Middle frontal gyrus (tissue), 1 donor: ENCODE measurements around the gene HCRT.
A peak's percentile ranks its signal among the peaks of the same experiment; 100 is the strongest.
"Not testable (repeated sequence)": the region's sequence is repeated elsewhere in the genome, so short reads cannot be mapped to it uniquely, and the experiment has no call there.

Experiments
- DNase-seq: peaks from one replicate; pipeline ENCODE4 v3.0.0-alpha.2; 2015; ENCODE audit warnings: low spot score; ENCODE audit errors: extremely low spot score

HCRT gene

DNA sequence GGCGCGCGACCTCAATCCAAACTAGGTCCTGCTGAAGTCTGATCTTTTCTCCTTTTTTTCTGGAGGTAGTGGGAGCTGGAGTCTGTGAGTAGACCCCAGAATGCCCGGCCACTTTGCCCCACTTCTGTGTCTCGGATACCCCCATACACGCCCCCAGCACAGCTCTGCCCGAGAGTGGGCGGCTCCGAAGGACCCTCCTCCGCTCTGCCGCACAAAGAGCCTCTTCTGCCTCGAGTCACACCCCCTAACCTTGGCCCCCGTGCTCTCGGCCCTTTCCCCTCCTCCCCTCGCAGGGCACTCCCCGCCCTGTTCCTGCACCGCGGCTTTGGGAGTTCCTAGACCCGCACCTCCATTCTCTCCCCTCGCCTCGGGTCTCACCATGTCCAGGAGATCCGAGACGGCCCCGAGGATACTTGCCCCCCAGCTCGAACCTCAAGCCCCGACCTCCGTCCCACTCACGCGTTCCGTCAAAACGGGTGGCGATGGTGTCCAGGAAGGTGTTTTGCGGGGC, 4.8 kb downstream of the HCRT start:
- no peak for DNase-seq

DNA sequence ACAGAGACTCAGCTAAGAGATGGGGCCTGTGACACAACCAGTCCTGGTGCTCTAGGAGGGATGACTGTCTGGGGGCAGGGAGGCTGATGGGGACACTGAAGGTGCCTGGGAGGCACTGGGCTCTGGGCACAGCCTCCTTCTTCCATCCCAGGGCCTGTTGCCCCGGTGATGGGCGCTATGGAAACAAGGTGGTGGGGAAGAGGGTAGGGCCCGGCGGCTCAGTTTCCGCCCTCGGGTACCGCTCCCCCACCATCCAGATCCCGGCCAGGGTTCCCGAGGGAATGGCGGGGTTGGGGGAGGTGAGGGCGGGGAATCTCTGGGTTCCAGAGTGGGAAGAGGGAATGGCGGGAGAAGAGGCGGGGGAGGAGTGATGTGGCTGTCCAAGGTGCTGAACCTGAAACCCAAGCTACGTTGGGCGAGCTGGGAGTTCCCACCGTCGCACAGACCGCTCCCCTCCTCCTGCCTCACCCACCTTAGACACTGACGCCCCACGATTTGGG, 5.3 kb downstream of the HCRT start:
- DNase-seq = no peak

DNA sequence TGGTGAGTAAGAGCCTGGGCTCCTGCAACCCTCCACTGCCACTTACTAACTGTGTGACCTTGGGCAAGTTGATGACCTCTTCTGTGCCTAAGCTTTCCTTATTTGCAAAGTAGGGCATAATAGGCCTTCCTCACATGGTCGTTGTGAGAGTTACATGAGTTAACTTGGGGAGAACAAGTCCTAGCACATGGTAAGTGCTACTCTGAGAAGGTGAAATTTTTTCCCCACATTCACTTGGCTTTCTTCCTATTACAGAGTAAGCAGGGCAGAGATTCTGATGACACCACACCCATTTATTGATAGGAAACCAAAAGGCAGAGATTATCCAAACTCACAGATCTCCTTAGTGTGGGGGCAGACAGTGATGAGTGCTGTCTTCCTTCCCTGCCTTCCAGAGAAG, 5.9 kb downstream of the HCRT start:
- no peak for DNase-seq

DNA sequence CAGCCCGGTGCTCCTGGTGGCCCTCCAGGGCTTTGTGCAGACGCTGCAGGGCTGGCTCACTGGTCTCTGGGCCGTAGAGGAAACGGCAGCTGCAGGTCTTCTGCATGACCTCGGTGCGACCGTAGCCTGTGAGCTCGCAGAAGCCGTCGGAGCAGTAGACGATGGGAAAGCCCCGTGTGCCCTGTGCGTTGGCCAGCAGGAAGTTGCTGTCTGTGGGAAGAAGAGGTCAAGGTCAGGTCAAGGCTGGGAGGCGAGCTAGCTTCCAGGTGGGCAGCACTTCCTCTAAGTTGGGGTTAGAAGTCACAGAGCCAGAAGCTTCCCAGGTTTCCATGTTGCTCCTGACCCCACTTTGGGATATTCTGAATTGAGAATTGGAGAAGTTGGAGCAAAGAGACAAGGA, 6.4 kb downstream of the HCRT start:
- no peak for DNase-seq

DNA sequence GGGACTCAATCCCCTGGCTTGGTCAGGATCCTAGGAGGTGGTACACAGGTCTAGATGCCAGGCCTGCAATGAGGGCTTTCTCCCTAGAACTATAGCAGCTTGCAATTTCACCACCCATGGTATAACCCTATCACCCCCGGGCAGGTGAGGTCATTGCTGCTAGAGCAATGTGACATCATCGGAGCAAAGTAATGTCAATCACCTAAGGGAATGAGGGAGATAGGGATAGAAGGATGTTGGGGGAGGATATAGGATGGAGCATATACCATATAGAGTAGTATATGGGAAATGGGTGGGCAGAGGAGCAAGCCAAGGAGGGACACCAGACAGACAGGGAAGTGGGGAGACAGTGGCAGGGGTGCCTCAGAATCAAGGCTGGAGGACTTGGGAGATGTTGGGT, 7.6 kb downstream of the HCRT start:
- DNase-seq = no peak

DNA sequence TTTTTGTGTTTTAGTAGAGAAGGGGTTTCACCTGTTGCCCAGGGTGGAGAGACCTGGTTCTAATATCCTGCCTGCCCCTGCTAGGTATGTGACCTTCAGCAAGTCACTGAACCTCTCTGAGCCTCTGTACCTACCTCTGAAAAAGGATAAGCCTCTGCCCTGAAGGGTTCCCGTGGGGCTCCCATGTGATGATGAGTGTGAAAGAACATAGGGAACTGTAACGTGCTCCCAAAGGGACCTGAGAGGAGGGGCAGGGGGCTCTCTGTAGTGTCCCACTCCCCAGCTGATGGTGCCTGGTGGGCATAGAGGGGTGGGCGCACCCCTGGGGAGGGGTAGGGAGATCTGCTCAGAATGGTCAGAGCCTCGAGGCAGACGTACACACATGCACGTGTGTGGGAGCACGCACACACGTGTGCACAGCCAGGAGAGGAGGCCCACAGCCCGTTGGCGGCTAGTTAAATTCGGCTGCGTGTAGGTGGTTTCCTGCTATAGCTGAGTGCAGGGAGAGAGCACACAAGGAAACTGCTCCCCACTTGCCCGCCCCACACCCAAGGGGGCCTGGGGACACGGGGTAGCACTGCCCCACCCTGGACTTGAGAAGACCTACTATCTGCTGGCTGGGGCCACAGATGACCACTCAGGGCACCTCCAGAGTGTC, 11.0 kb downstream of the HCRT start:
- peak; percentile 50 for DNase-seq

DNA sequence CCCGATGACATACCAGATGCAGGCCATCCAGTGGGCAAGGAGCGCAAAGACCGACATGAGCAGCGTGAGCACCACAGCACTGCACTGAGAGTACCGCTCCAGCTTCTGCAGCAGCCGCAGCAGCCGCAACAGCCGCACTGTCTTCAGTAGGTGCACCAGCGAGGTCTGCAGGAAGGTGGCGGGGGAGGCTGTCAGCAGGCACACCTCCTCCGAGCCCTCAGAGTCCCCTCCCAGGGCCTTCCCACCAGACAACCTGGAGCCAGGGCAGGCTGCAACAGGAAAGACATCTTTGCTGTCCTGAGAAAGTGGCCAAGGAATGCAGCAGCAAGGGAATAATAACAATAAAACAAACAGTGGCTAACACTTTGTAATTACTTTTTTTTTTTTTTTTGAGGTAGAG, 13.4 kb downstream of the HCRT start:
- DNase-seq = no peak

DNA sequence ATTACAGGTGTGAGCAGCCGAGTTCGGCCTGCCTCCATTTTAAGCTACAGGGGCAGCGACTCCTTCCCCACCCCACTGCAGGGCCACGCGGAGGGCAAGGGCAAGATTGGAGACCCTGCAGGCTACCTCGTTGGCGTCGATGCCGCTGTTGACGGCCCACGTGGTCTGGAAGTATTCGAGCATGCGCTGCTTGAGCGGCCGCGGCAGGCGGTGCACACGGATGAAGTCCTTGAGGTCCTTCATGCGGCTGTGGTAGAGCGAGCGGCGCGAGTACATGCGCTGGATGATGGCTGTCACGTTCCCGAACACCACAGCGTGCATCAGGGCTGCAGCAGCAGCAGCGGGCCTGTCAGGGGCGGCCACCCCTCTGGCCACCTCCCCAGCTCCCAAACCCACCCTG, 15.9 kb downstream of the HCRT start:
- DNase-seq = no peak

DNA sequence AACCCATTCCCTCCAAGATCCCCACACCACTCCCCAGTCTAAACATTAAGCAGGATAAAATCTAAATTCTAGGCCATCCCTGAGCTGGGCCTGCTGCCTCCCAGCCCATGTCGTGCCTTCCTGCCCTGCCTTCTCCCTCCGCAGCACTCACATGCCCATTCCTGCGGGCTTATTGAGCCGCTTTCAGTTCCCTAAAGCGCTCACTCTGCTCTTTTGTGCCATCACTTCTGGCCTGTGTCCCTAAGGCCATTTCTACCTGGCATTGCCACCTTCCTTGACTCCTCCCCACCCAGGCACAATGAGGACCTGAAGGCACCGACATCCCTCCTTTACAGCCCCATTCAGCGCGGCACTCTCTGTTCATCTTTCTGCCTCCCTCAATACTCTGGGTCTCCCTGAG, 17.4 kb downstream of the HCRT start:
- DNase-seq = no peak

DNA sequence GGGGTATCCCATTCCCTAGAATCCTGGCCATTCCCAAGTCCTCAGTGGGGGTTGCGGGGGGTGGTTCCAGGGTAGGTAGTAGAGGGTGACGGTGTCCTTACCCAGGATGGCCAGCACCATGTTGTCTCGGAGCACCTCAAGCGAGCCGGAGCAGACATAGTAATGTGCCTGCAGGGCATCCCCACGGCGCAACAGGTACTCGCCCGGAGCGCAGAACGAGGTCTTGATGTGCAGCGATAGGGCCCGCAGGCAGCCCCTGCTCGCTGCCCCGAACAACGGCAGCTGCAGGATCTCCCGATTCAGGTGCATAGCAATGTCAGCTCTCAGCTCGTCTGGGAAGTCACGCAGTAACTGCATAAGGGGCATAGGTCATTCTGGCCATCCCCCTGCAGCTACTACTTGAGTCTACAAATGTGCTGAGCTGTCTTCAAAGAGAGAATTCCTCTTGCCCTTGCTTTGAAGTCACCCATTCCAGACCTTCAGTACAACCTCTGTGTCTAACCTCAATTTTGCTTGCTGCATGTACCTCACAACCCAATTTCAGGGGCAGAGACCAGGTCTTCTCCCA, 19.0 kb downstream of the HCRT start:
- no peak for DNase-seq

DNA sequence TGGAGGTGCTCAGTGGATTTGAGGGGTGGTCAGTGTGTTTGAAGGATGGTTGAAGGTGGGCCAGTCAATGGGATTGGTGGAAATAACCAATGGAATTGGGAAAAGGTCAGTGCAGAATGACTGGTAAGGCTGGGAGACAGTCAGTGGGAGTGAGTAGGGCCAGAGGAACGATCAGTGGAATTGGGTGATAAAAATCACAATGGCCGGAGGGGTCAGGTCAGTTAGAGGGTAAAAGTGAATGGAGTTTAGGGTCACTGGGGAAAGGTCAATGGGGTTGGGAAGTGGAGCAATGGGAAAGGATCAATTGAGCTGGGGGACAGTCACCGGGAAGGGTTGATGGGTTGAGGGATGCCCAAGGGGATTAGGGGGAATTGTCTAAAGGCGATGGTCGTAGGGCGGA, 19.5 kb downstream of the HCRT start:
- no peak for DNase-seq

DNA sequence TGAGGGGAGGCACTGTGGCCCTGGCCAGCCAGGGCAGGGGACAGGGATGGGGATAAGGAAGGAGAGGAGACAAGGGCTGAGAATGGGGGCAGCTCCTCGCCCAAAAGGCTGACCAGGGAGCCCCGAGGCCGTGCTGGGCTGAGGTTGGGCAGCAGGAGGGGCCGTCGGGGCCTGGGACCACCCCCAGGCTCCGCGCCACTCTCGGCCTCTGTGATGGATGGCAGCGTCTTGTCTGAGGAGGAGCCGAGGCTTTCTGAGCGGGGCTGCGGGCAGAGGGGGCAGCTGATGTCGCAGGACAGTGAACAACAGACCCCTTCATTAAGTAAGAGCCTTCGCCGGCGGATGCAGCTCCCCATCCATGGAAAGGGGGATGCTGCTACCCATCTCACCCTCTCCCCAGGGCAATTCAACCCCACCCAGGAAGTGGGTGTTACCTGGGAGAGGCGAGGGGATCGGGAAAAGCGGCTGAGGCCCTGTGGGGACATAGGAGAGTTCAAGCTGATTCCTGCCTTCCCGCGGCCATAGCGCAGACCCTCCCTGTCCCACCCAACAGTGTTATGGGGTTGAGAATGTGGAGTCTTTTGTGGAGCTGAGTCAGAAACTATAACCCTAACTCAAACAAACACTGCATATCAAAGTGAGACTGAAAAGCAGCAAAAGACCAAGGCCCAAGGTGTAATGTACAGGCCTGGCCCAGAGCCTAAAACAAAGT, 21.4 kb downstream of the HCRT start:
- DNase-seq = no peak

DNA sequence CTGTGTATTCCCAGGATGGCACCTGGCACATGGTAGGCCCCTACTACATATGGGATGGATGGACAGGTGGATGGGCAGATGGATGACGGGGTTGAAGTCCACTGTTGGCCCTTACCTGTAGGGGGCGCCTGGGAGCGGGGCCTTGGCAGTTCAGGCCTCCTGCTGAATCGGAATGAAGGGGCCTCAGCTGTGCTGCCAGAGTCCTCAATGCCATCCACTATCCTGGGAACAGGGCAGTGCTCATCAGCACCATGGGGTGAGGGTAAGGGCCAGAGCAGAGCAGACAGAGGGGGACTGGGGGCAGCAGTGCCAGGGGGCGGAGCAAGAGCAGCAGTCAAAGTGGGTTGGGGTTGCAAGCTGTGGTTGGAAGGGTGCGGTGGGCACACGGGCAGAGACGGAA, 22.1 kb downstream of the HCRT start:
- no peak for DNase-seq

DNA sequence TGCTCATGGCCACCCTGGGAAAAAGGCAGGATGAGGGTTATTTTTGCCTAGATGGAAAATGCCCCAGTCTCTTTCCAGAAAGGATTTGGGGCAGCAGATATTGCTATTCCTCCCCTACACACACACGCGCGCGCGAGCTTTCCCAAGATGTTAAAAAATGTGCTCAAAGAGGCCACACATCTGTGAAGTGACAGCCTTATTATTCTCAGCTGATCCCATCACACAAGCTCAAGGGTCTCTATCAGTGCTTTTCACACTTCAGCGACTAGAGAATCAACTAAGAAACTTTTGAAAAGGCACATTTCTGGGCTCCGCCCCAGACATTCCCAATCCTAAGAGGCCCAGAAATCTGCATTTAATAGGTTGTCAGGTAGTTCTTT, 24.7 kb downstream of the HCRT start:
- no peak for DNase-seq

DNA sequence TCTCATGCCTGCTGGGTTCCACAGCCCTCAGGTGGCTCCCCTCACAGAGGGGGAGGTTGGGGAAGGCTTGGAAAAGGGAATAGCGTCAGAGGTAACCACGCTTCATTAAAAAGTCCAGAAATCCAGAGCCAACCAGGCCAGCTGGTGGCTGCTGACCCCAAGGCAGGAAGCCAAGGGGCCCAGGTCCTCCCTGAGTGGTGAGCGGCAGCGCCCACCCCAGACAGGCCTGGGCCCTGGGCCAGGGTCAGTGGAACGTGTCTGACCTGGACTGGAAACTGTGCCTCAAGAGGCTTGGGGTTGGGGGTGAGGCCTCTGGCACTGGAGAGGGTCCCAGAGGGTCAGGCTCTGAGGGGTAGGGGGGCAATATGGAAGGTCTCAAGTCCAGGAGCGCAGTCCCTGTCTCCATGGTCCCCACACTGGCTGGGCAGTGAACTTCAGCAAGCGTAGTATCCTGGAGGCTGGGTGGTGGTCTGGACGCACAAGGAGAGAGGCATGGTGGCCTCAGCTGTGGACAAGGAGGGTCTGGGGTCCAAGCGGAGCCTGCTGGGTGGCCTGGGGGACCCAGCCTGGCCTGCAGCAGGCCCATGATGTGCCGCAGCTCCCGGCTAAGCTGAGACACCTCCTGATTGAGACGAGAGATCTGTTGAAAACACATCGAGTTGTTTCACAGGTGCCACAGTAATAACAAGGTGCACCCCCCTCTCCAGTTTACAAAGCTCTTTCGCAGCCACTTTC, 25.3 kb downstream of the HCRT start:
- DNase-seq = no peak

DNA sequence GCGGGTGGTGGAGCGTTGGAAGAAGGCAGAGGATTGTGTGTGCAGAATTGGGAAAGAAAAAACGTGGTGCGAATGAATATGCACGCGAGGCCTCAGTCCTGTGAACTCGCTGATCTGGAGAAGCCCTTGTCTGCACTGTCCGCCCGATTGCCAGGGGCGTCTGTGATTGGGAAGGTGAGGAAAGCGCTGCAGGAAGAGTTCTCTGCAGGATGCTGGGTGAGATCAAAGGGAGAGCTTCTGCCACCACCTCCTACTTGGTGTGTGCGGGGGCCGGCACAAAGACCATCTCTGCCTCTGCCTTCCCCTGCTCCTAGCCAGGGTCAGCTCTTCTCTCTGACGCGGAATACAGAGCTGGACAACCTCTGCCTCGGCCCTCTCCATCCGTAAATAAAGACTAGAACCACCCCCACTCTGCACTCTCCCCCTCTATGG, 29.6 kb downstream of the HCRT start:
- no peak for DNase-seq

DNA sequence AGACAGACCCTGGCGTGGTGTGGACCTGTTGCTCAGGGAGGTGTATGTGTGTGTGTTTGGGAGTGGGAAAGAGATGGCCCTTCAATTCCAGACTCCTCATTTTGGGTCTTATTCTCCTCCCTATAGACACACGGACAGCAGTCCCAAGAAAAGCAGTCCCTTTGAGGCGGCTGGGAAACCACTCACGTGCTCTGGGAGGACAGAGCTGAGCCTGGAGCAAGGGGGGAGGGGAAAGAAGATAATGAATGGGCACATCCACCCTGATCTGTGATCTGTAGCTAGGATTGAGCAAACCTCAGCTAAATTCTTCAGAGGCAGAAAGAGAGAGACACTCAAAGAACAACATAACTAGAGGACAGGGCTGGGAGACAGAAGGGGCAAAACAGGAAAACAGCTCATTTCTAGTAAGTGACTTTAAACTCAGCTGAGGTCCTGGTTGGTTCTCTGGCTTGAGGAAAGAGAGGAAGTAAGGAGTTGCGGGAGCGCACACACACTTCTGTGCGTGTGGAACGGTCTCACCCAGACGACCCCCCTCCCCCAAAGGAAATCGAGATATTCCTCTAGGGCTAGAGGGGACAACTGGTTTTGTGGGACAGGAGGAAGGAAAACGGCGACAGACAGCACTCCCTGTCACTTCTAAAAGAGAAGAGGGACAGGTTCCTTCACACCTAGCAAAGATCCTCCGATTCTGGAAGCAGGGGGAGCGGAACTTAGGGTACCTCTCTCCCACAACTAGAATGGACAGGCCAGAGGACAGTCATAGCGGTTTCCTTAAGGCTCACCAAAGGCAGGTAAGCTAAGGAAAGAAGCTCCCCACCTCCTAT, 31.1 kb downstream of the HCRT start:
- no peak for DNase-seq

DNA sequence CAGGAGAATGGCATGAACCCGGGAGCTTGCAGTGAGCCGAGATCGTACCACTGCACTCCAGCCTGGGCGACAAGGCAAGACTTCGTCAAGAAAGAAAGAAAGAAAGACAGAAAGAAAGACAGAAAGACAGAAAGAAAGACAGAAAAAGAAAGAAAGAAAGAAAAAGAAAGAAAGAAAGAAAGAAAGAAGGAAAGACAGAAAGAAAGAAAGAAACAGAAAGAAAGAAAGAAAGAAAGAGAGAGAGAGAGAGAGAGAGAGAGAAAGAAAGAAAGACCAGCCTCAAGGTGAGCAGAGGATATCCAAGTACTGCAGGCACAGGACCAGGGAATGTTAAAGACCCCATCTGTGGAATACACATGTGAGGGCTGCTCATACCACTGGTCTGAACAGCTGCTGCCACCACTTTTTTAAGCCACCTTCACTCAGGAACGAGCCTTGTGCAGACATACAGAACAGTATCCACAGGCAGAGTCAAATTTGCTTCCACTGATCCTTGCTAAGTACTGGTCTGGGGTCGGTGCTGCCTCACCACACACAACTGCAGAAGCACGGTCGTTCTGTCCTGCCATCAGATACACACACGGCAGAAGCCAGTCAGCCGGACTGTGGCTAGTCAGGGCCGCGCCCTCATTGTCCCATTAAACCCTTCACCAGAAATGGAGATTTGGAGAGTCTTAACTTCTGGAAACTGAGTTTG, 38.2 kb downstream of the HCRT start:
- DNase-seq = no peak

DNA sequence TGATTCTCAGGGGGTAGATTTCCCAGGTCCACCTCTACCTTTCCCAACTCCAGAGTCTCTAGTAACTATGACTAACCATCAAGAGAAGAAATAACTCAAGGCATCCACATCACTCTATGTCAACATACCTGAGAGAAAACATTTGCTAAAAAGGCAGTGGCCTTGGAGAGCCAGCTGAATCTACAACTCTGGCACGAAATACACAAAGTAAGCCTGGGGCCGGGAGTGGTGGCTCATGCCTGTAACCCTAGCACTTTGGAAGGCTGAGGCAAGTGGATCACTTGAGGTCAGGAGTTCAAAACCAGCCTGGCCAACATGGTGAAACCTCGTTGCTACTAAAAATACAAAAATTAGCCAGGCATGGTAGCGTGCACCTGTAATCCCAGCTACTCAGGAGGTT, 42.1 kb downstream of the HCRT start:
- not testable (repeated sequence) for DNase-seq

DNA sequence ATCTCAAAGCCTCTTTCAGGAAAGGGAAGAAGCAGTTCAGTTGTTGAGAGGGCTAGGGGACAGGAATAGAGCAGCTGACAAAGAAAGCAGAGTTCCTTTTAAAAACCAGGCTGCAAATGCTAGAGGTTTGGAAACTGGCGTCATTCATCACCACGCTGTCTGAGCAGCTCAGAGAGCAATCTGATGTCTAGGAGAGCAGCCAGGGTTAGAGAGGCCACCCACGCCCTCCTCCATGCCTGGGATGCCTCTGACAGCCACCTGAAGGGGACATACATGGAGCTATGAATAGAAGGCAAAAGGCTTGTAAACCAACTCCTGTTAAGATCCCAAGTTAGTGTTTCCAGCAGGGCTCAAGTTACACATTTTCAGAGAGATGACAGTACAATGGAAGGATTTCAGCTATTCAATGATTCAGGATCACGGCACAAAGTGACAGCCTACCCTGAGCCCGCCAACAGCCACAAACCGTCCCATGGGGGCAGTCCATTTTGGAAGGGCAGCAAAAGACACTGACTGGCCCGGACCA, 42.8 kb downstream of the HCRT start:
- DNase-seq = no peak
